MM.1S (cell line): Measurements from ENCODE around the gene POGLUT3.

Experiments used
- DNase-seq: peaks from one replicate; pipeline ENCODE4 v3.0.0-alpha.2; 2015
- H2AFZ ChIP-seq: fragments of 300-600 bp; sonication (generic); 2 replicates; pipeline ENCODE4 v1.6.0; 2016; ENCODE audit warnings: antibody characterized with exemption, low read length
- H3F3A ChIP-seq: fragments of 300-600 bp; sonication (generic); 2 replicates; pipeline ENCODE4 v1.6.1; 2016; ENCODE audit warnings: mild to moderate bottlenecking, antibody characterized with exemption, low read length, moderate library complexity, mixed read lengths; ENCODE audit not compliant: insufficient read depth
- H3K27ac ChIP-seq: fragments of 300-600 bp; sonication (generic); 2 replicates; pipeline ENCODE4 v1.5.1; 2016; ENCODE audit warnings: mild to moderate bottlenecking, low read length
- H3K27me3 ChIP-seq: fragments of 300-600 bp; sonication (generic); replicated peaks from 2 replicates; pipeline ENCODE4 v1.6.0; 2016; ENCODE audit warnings: low read length; ENCODE audit not compliant: insufficient read depth
- H3K36me3 ChIP-seq: fragments of 300-600 bp; sonication (generic); replicated peaks from 2 replicates; pipeline ENCODE4 v1.6.1; 2016; ENCODE audit warnings: mild to moderate bottlenecking, low read length, mixed read lengths; ENCODE audit not compliant: insufficient read depth
- H3K4me1 ChIP-seq: fragments of 300-600 bp; sonication (generic); 2 replicates; pipeline ENCODE4 v1.6.1; 2016; ENCODE audit warnings: low read length, mixed read lengths
- H3K4me2 ChIP-seq: fragments of 300-600 bp; sonication (generic); 2 replicates; pipeline ENCODE4 v1.6.0; 2016; ENCODE audit warnings: low read depth, low read length
- H3K4me3 ChIP-seq: fragments of 300-600 bp; sonication (generic); 2 replicates; pipeline ENCODE4 v1.5.1; 2016; ENCODE audit warnings: low read length, mixed read lengths
- H3K79me2 ChIP-seq: fragments of 300-600 bp; sonication (generic); 2 replicates; pipeline ENCODE4 v1.6.1; 2016; ENCODE audit warnings: mixed run types, low read length, mixed read lengths
- H3K9ac ChIP-seq: fragments of 300-600 bp; sonication (generic); 2 replicates; pipeline ENCODE4 v1.6.1; 2016; ENCODE audit warnings: low read length, mixed read lengths
- H3K9me2 ChIP-seq: fragments of 300-600 bp; sonication (generic); replicated peaks from 2 replicates; pipeline ENCODE4 v1.6.1; 2016; ENCODE audit warnings: mild to moderate bottlenecking, low read length, mixed read lengths; ENCODE audit not compliant: insufficient read depth
- H3K9me3 ChIP-seq: fragments of 300-600 bp; sonication (generic); replicated peaks from 2 replicates; pipeline ENCODE4 v1.6.1; 2016; ENCODE audit warnings: mild to moderate bottlenecking, low read length, mixed read lengths; ENCODE audit not compliant: insufficient read depth
- H4K20me1 ChIP-seq: fragments of 300-600 bp; sonication (generic); 2 replicates; pipeline ENCODE4 v1.6.1; 2016; ENCODE audit warnings: mild to moderate bottlenecking, low read length, moderate library complexity, mixed read lengths; ENCODE audit not compliant: insufficient read depth
- EZH2 ChIP-seq: fragments of 300-600 bp; sonication (generic); optimal IDR thresholded peaks from 2 replicates; pipeline ENCODE3; 2017; ENCODE audit warnings: low read depth, mild to moderate bottlenecking, antibody characterized with exemption, low read length, mixed read lengths
- EZH2phosphoT487 ChIP-seq: fragments of 300-600 bp; sonication (generic); IDR thresholded peaks from 2 replicates; pipeline ENCODE4 v1.6.1; 2018; ENCODE audit warnings: antibody characterized with exemption, low read length
- TF ChIP-seq, protein P1 (sequence below): fragments of 300-600 bp; sonication (generic); IDR thresholded peaks from 2 replicates; pipeline ENCODE4 v1.5.1; 2016; ENCODE audit warnings: antibody characterized with exemption, low read length, mixed read lengths

The POGLUT3 gene

DNA sequence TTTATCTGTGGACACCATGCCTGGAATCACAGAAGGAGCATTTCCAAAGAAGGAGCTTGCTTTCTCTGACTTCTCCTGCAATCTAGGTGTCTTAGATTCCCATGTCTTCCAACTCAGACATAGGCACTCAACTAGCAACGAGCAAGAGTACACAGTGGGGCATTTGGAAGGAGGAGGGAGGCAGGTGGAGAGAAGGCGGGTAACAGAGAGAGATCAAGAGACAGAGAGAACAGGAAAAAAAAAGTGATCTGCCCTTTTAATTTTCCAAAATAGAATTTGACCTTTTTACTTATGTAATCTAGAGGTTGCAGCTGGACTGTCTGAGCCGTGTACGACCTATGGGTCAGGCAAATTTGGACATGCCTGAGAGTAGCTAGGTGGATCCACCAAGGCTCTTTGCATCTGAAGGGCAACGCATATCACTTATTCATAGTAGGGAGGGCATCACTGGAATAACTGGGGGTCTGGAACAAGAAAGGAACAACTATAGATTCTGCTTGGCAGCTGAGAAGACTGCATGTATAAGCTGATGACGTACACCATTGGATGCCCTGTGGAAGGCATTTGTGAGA is 37.3 kb upstream of the POGLUT3 start:
- H3K9ac ChIP-seq: no peak overlapping the region
- H3K36me3 ChIP-seq: no peaks in the 10 kb centered on the region
- H3K4me3 ChIP-seq: no peak overlapping the region
- TF ChIP-seq, protein P1, sequence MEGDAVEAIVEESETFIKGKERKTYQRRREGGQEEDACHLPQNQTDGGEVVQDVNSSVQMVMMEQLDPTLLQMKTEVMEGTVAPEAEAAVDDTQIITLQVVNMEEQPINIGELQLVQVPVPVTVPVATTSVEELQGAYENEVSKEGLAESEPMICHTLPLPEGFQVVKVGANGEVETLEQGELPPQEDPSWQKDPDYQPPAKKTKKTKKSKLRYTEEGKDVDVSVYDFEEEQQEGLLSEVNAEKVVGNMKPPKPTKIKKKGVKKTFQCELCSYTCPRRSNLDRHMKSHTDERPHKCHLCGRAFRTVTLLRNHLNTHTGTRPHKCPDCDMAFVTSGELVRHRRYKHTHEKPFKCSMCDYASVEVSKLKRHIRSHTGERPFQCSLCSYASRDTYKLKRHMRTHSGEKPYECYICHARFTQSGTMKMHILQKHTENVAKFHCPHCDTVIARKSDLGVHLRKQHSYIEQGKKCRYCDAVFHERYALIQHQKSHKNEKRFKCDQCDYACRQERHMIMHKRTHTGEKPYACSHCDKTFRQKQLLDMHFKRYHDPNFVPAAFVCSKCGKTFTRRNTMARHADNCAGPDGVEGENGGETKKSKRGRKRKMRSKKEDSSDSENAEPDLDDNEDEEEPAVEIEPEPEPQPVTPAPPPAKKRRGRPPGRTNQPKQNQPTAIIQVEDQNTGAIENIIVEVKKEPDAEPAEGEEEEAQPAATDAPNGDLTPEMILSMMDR: no peak
- no peak for TF ChIP-seq EZH2
- no peak for TF ChIP-seq EZH2phosphoT487
- no peaks in the 10 kb centered on the region for H3K79me2 ChIP-seq
- H3K4me1 ChIP-seq: no peaks in the 10 kb centered on the region
- no peaks in the 10 kb centered on the region for H3K9me2 ChIP-seq
- no peaks in the 10 kb centered on the region for H3K27me3 ChIP-seq
- no peaks in the 10 kb centered on the region for H3K9me3 ChIP-seq
- no peak for DNase-seq
- no peaks in the 10 kb centered on the region for H3F3A ChIP-seq
- H4K20me1 ChIP-seq: no peaks in the 10 kb centered on the region
- H3K4me2 ChIP-seq: no peak overlapping the region
- H3K27ac ChIP-seq: no peak overlapping the region
- H2AFZ ChIP-seq: no peak overlapping the region

DNA sequence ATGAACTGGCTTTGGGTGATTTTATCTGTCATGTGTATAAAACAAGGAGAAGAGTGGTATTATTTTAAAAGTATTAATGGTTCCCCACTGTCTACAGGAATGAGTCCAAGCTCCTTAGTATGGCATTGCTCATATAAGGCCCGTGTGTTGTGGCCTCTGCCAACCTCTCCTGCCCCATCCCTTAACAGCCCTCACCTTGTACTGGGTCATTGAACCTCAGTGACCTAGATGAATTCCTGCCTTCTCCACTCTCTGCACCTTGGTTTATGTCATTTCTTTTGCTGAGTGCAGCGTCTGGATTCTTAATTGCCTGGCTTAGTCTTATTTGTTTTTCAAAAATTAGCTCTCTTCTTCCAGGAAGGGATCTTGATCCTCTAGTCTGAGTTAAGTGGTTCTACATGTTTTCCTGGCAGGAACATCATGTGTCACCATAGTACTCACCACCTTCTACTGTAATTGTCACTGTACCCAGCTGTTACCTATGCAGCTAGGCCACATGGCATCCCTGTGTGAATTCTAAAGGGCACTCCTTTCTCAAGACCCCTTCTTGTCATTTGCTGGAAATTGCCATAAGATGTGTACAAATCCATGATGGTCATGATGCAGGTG is 36.2 kb upstream of the POGLUT3 start:
- DNase-seq: no peak
- Histone ChIP-seq H3K79me2 (no peaks in the 10 kb centered on the region), H3F3A (no peaks in the 10 kb centered on the region), H3K4me2 (no peak overlapping the region), H3K9me3 (no peaks in the 10 kb centered on the region), H3K9ac (no peak overlapping the region), H3K9me2 (no peaks in the 10 kb centered on the region), H4K20me1 (no peaks in the 10 kb centered on the region), H3K27ac (no peak overlapping the region), H2AFZ (no peak overlapping the region), H3K27me3 (no peaks in the 10 kb centered on the region), H3K36me3 (no peaks in the 10 kb centered on the region), H3K4me1 (no peaks in the 10 kb centered on the region), H3K4me3 (no peak overlapping the region)
- TF ChIP-seq, protein P1: no peak
- TF ChIP-seq EZH2 (no peak), EZH2phosphoT487 (no peak)

DNA sequence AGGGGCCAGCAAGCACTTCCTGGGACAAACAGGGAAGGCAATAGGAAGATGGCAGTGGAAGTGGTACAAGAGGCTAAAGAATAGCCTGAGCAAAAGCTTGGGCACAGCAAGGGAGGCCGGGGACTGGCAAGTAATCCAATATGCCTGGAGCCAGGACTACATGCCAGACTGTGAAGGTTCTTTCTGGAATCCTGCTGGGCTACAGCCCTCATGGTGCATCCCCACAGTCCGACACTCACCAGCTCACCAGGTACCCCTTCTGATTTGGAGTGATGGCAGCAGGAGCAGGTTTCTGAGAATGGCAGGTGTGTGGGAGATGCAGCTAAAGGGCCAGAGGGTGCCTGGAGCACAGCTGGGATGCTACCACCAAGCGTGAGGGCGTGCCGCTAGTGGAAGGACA is 32.2 kb upstream of the POGLUT3 start:
- no peak overlapping the region for H3K4me2 ChIP-seq

More for the DNA sequence above, 32.2 kb upstream of the POGLUT3 start:
- no peaks in the 10 kb centered on the region for H3F3A ChIP-seq
- no peak for DNase-seq
- no peak for TF ChIP-seq EZH2phosphoT487
- TF ChIP-seq, protein P1: no peak
- no peak for TF ChIP-seq EZH2
- no peaks in the 10 kb centered on the region for H4K20me1 ChIP-seq
- no peaks in the 10 kb centered on the region for H3K9me2 ChIP-seq
- H3K9ac ChIP-seq: no peak overlapping the region
- no peaks in the 10 kb centered on the region for H3K79me2 ChIP-seq
- no peak overlapping the region for H3K27ac ChIP-seq
- no peak overlapping the region for H2AFZ ChIP-seq
- no peak overlapping the region for H3K4me3 ChIP-seq
- no peaks in the 10 kb centered on the region for H3K27me3 ChIP-seq
- no peaks in the 10 kb centered on the region for H3K36me3 ChIP-seq
- H3K4me1 ChIP-seq: no peaks in the 10 kb centered on the region
- no peaks in the 10 kb centered on the region for H3K9me3 ChIP-seq
